Gastroesophageal sphincter (tissue), 3 donors: ENCODE data around the gene AGAP3.

ENCODE experiments used
- CTCF ChIP-seq, 4 experiments: fragments of 200-600 bp in 2 of 4; fragments of 450-650 bp in 2 of 4; sonication (generic) in 1 of 4; IDR thresholded peaks; one replicate each; pipeline ENCODE4 v1.5.1; 2017 to 2019; ENCODE audit warnings: antibody characterized with exemption in 4 of 4, mild to moderate bottlenecking in 2 of 4, moderate library complexity in 2 of 4
- EP300 ChIP-seq: sonication (generic); formaldehyde crosslinking; IDR thresholded peaks from one replicate; pipeline ENCODE4 v1.6.1; 2017; ENCODE audit warnings: antibody characterized with exemption, mild to moderate bottlenecking
- POLR2A ChIP-seq, 2 donors: fragments of 450-650 bp; IDR thresholded peaks; one replicate each; pipeline ENCODE4 v1.6.1; 2017; ENCODE audit warnings: antibody characterized with exemption in 2 of 2, mild to moderate bottlenecking in 2 of 2, moderate library complexity in 1 of 2
- POLR2AphosphoS5 ChIP-seq: sonication (generic); formaldehyde crosslinking; IDR thresholded peaks from one replicate; pipeline ENCODE4 v1.6.1; 2017; ENCODE audit warnings: antibody characterized with exemption

GRCh38 chr7:151174246-151175046, 88.2 kb downstream of the AGAP3 start:
- TF ChIP-seq POLR2AphosphoS5: no peak
- no peak for TF ChIP-seq EP300
- no peak for TF ChIP-seq CTCF (IDR thresholded peaks at IDR 0.05)
- TF ChIP-seq POLR2A (IDR thresholded peaks at IDR 0.05): no peak
